Activated naive CD4-positive, alpha-beta T cell treated with anti-CD3 and anti-CD28 coated beads, Interleukin-2, amount 50 U/mL, for 24 hours (primary cell): ENCODE results near the gene INSRR.
A peak's percentile ranks its signal among the peaks of the same experiment; 100 is the strongest.

Experiments used
- H3K27ac Mint-ChIP-seq: one replicate; pipeline ENCODE4 v1.8.0; 2021; ENCODE audit warnings: mild to moderate bottlenecking, mixed read lengths
- H3K27me3 Mint-ChIP-seq: one replicate; pipeline ENCODE4 v1.8.0; 2021; ENCODE audit warnings: mixed read lengths
- H3K36me3 Mint-ChIP-seq: one replicate; pipeline ENCODE4 v1.8.0; 2021; ENCODE audit warnings: mixed read lengths
- H3K4me1 Mint-ChIP-seq: one replicate; pipeline ENCODE4 v1.8.0; 2021; ENCODE audit warnings: mixed read lengths
- H3K4me3 Mint-ChIP-seq: one replicate; pipeline ENCODE4 v1.8.0; 2021; ENCODE audit warnings: mild to moderate bottlenecking, mixed read lengths
- H3K9me3 Mint-ChIP-seq: one replicate; pipeline ENCODE4 v1.8.0; 2021; ENCODE audit warnings: mixed read lengths

The INSRR gene

GRCh38 chr1:156815961-156816422 lies 42.9 kb downstream of the INSRR start:
- peak overlapping the region; percentile 97 for H3K4me3 Mint-ChIP-seq
- H3K36me3 Mint-ChIP-seq, result peaks cover 34% of the 10 kb centered on the region
- peak overlapping the region; percentile 100 for H3K27ac Mint-ChIP-seq
- H3K27me3 Mint-ChIP-seq, result no peaks in the 10 kb centered on the region
- no peaks in the 10 kb centered on the region for H3K9me3 Mint-ChIP-seq
- H3K4me1 Mint-ChIP-seq, result peaks cover 68% of the 10 kb centered on the region

GRCh38 chr1:156815307-156815826 lies 43.5 kb downstream of the INSRR start:
- H3K36me3 Mint-ChIP-seq, result peaks cover 35% of the 10 kb centered on the region
- H3K4me1 Mint-ChIP-seq, result peaks cover 70% of the 10 kb centered on the region
- H3K4me3 Mint-ChIP-seq, result peak overlapping the region; percentile 97
- H3K27ac Mint-ChIP-seq, result peak overlapping the region; percentile 100
- no peaks in the 10 kb centered on the region for H3K27me3 Mint-ChIP-seq
- no peaks in the 10 kb centered on the region for H3K9me3 Mint-ChIP-seq

GRCh38 chr1:156814571-156815260 lies 44.2 kb downstream of the INSRR start:
- peak overlapping the region; percentile 97 for H3K4me3 Mint-ChIP-seq
- peak overlapping the region; percentile 100 for H3K27ac Mint-ChIP-seq
- peaks cover 70% of the 10 kb centered on the region for H3K4me1 Mint-ChIP-seq
- no peaks in the 10 kb centered on the region for H3K9me3 Mint-ChIP-seq
- peaks cover 35% of the 10 kb centered on the region for H3K36me3 Mint-ChIP-seq
- no peaks in the 10 kb centered on the region for H3K27me3 Mint-ChIP-seq

GRCh38 chr1:156813750-156814570 lies 45.0 kb downstream of the INSRR start:
- H3K27me3 Mint-ChIP-seq, result no peaks in the 10 kb centered on the region

GRCh38 chr1:156813298-156813697 lies 45.6 kb downstream of the INSRR start:
- Mint-ChIP-seq H3K27me3 (no peaks in the 10 kb centered on the region), H3K27ac (no peak overlapping the region), H3K4me3 (peak overlapping the region; percentile 97), H3K9me3 (no peaks in the 10 kb centered on the region), H3K36me3 (peaks cover 35% of the 10 kb centered on the region), H3K4me1 (peaks cover 72% of the 10 kb centered on the region)

More at GRCh38 chr1:156813750-156814570, 45.0 kb downstream of the INSRR start:
- peak overlapping the region; percentile 96 for H3K27ac Mint-ChIP-seq
- H3K9me3 Mint-ChIP-seq, result no peaks in the 10 kb centered on the region
- peaks cover 70% of the 10 kb centered on the region for H3K4me1 Mint-ChIP-seq
- peaks cover 35% of the 10 kb centered on the region for H3K36me3 Mint-ChIP-seq
- peak overlapping the region; percentile 97 for H3K4me3 Mint-ChIP-seq

- peak overlapping the region; percentile 97 for H3K4me3 Mint-ChIP-seq
- peaks cover 76% of the 10 kb centered on the region for H3K4me1 Mint-ChIP-seq
- peak overlapping the region; percentile 82 for H3K27ac Mint-ChIP-seq
- H3K9me3 Mint-ChIP-seq, result no peaks in the 10 kb centered on the region
- H3K36me3 Mint-ChIP-seq, result peaks cover 44% of the 10 kb centered on the region
- H3K27me3 Mint-ChIP-seq, result no peaks in the 10 kb centered on the region
Measured at GRCh38 chr1:156812293-156812990, 46.5 kb downstream of the INSRR start.

- Mint-ChIP-seq H3K27ac (peak overlapping the region; percentile 4), H3K4me1 (peaks cover 71% of the 10 kb centered on the region), H3K4me3 (peak overlapping the region; percentile 97), H3K27me3 (no peaks in the 10 kb centered on the region), H3K9me3 (no peaks in the 10 kb centered on the region), H3K36me3 (peaks cover 48% of the 10 kb centered on the region)
Measured at GRCh38 chr1:156811168-156811567, 47.7 kb downstream of the INSRR start.

- Mint-ChIP-seq H3K36me3 (peaks cover 44% of the 10 kb centered on the region), H3K27ac (no peak overlapping the region), H3K4me1 (peaks cover 58% of the 10 kb centered on the region), H3K9me3 (no peaks in the 10 kb centered on the region), H3K4me3 (no peak overlapping the region), H3K27me3 (no peaks in the 10 kb centered on the region)
Measured at GRCh38 chr1:156809711-156810366, 49.1 kb downstream of the INSRR start.

- no peaks in the 10 kb centered on the region for H3K27me3 Mint-ChIP-seq
- peaks cover 41% of the 10 kb centered on the region for H3K36me3 Mint-ChIP-seq
- no peak overlapping the region for H3K27ac Mint-ChIP-seq
- no peaks in the 10 kb centered on the region for H3K9me3 Mint-ChIP-seq
- peaks cover 53% of the 10 kb centered on the region for H3K4me1 Mint-ChIP-seq
- H3K4me3 Mint-ChIP-seq, result no peak overlapping the region
Measured at GRCh38 chr1:156809281-156809680, 49.6 kb downstream of the INSRR start.

GRCh38 chr1:156808186-156809030 lies 50.5 kb downstream of the INSRR start:
- H3K9me3 Mint-ChIP-seq, result no peaks in the 10 kb centered on the region
- peak overlapping the region; percentile 60 for H3K27ac Mint-ChIP-seq
- H3K36me3 Mint-ChIP-seq, result peaks cover 37% of the 10 kb centered on the region
- peaks cover 50% of the 10 kb centered on the region for H3K4me1 Mint-ChIP-seq
- no peaks in the 10 kb centered on the region for H3K27me3 Mint-ChIP-seq
- no peak overlapping the region for H3K4me3 Mint-ChIP-seq

GRCh38 chr1:156807627-156808026 lies 51.3 kb downstream of the INSRR start:
- Mint-ChIP-seq H3K9me3 (no peaks in the 10 kb centered on the region), H3K27me3 (no peaks in the 10 kb centered on the region), H3K4me1 (peaks cover 42% of the 10 kb centered on the region), H3K27ac (peak overlapping the region; percentile 60), H3K36me3 (peaks cover 29% of the 10 kb centered on the region), H3K4me3 (no peak overlapping the region)

- Mint-ChIP-seq H3K36me3 (peaks cover 21% of the 10 kb centered on the region), H3K9me3 (no peaks in the 10 kb centered on the region), H3K4me1 (peaks cover 37% of the 10 kb centered on the region), H3K27me3 (no peaks in the 10 kb centered on the region), H3K4me3 (no peak overlapping the region), H3K27ac (peak overlapping the region; percentile 5)
Measured at GRCh38 chr1:156806512-156807440, 52.1 kb downstream of the INSRR start.

GRCh38 chr1:156805766-156806511 lies 53.0 kb downstream of the INSRR start:
- H3K4me3 Mint-ChIP-seq, result no peak overlapping the region
- H3K4me1 Mint-ChIP-seq, result peaks cover 29% of the 10 kb centered on the region
- H3K9me3 Mint-ChIP-seq, result no peaks in the 10 kb centered on the region
- H3K27ac Mint-ChIP-seq, result peak overlapping the region; percentile 59
- H3K27me3 Mint-ChIP-seq, result no peaks in the 10 kb centered on the region
- H3K36me3 Mint-ChIP-seq, result peaks cover 14% of the 10 kb centered on the region
